ENCODE data around the gene UBE2D4. TPM values are rescaled to one million over a fixed set of nuclear protein-coding genes. Genes with fewer than 3 reads are reported as not detected.
"Not testable (repeated sequence)": the region's sequence is repeated elsewhere in the genome, so short reads cannot be mapped to it uniquely, and the experiment has no call there.

The UBE2D4 gene
- polyA plus RNA-seq, 4 donors, result 10.2 to 13.6 (median 11.8) TPM

- not testable (repeated sequence) for H3K9me3 ChIP-seq (ENCODE audit: control insufficient read depth in 2 of 2, insufficient read depth in 1 of 2, low read depth in 1 of 2, low read length in 1 of 2); DNase-seq; H3K4me1 ChIP-seq (ENCODE audit: control insufficient read depth in 3 of 3, insufficient read depth in 2 of 3, low read depth in 1 of 3, low read length in 2 of 3); FAIRE-seq; H3K4me3 ChIP-seq (ENCODE audit: low read depth in 1 of 3, low read length in 3 of 3); H3K27ac ChIP-seq (ENCODE audit: low read depth in 1 of 3, low read length in 2 of 3); H3K27me3 ChIP-seq (ENCODE audit: control insufficient read depth in 3 of 3, insufficient read depth in 3 of 3, low read length in 3 of 3); H3K36me3 ChIP-seq (ENCODE audit: control insufficient read depth in 3 of 3, insufficient read depth in 2 of 3, low read depth in 1 of 3, low read length in 3 of 3)
- 80 to 100% (median 83%) methylated on average over 1 to 3 of the region's 3 CpGs for WGBS, 3 donors
These were observed 71.3 kb downstream of the UBE2D4 start, which contains the start of gene SPDYE1 for GRCh38 chr7:43997532-43997931. Gene SPDYE1, plus strand, starts transcription at chr7:43997897. Its CDS starts 2,053 bp downstream, at chr7:43999950.

Other genes with a start within 250 kb of the UBE2D4 start
- 10 to 100 TPM; 30.5 to 45.7 (median 32.9) TPM for gene COA1, start 196.9 kb upstream of the UBE2D4 start, polyA plus RNA-seq
- gene BLVRA, start 167.8 kb upstream of the UBE2D4 start, polyA plus RNA-seq, result 10 to 100 TPM in 2 of 4 donors, 1 to 10 TPM in 2; 3.4 to 22.2 (median 15.4) TPM
- gene MRPS24, start 56.9 kb upstream of the UBE2D4 start, polyA plus RNA-seq, result 100 to 1,000 TPM in 3 of 4 donors, 10 to 100 TPM in 1; 88.9 to 174 (median 134) TPM
- 10 to 100 TPM; 22.5 to 56.4 (median 45.8) TPM for gene URGCP, start 19.8 kb upstream of the UBE2D4 start, polyA plus RNA-seq
- under 1 TPM in 1 of 4 donors, not detected in 3; 0.80 TPM for gene SPDYE1, start 71.5 kb downstream of the UBE2D4 start, polyA plus RNA-seq
- 10 to 100 TPM; 64.7 to 97.5 (median 67.9) TPM for gene DBNL, start 118.3 kb downstream of the UBE2D4 start, polyA plus RNA-seq
- 1 to 10 TPM in 3 of 4 donors, under 1 TPM in 1; 1.00 to 5.7 (median 2.1) TPM for gene PGAM2, start 139.1 kb downstream of the UBE2D4 start, polyA plus RNA-seq
- gene POLM, start 156.1 kb downstream of the UBE2D4 start, polyA plus RNA-seq, result 10 to 100 TPM; 13.8 to 21.9 (median 18.4) TPM
- 10 to 100 TPM in 2 of 4 donors, 1 to 10 TPM in 2; 1.3 to 34.8 (median 6.8) TPM for gene AEBP1, start 177.9 kb downstream of the UBE2D4 start, polyA plus RNA-seq
- gene POLD2, start 197.1 kb downstream of the UBE2D4 start, polyA plus RNA-seq, result 10 to 100 TPM; 13.6 to 82.4 (median 42.4) TPM
- gene MYL7, start 214.9 kb downstream of the UBE2D4 start, polyA plus RNA-seq, result 10 to 100 TPM in 1 of 4 donors, under 1 TPM in 2, not detected in 1; 0.21 to 13.5 (median 0.36) TPM

Data from small intestine (tissue), 7 donors.